CD1c-positive myeloid dendritic cell (primary cell): ENCODE measurements around the gene ADH1C.
"Not testable (repeated sequence)": the region's sequence is repeated elsewhere in the genome, so short reads cannot be mapped to it uniquely, and the experiment has no call there.

ENCODE experiments used
- DNase-seq: peaks from one replicate; pipeline ENCODE4 v3.0.0-alpha.2; 2016; ENCODE audit errors: extremely low spot score

ADH1C gene

GRCh38 chr4:99352602-99353537 is at the start of gene ADH1C:
TSS of gene ADH1C (minus strand) at chr4:99352746. CDS start at chr4:99352675, 71 bp downstream.
- no peak for DNase-seq

DNA sequence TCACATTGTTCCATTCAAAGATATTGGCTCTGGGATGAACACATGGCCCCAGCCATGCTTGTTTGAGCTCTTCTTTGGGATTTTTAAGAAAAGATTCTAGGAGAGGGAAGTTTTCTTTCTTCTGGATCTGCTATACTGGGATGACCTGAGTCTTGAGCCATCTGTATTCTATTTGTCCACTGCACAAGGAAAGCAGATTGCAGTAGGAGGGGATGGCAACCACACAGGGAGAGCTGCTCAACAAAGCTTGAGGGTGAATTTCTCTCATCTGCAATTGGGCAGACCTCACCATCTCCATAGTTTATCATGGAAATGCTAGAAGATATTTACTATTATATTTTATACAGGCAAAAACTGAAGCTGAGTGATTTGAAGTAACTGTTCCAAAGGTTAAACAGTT is 48.3 kb upstream of the ADH1C start:
- no peak for DNase-seq

GRCh38 chr4:99399017-99399416 is 46.5 kb upstream of the ADH1C start:
- no peak for DNase-seq

- DNase-seq: no peak
These were observed 43.2 kb upstream of the ADH1C start for GRCh38 chr4:99395595-99396364.

GRCh38 chr4:99394896-99395295 is 42.4 kb upstream of the ADH1C start:
- no peak for DNase-seq

GRCh38 chr4:99390055-99390454 is 37.5 kb upstream of the ADH1C start:
- DNase-seq: no peak

- DNase-seq: no peak
These were observed 37.1 kb upstream of the ADH1C start for GRCh38 chr4:99389606-99390005.

DNA sequence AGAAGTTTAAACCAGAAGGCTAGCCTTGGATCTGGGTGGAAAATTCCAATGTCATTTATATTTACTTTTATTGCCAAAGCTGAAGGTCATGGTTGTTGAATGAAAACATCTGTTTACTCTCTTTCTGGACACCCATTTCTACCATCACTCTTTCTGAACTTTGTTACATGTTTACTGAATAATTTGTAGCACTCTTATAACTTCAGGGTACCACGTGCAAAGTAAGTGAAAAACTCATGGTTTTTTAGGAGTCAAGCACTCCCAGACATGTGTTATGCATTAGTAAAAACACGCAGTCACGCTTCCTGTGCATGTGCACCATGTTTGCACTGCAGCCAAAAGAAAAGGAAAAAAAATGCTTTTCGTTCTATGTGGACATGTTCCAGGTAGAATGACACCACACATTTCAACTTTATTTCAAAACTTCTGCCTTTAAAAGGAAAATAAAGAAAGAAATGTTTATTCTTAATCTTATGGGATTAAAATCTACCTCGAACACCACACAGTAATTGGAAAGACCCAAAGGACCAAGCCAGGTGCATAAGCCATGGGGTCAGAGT is 31.4 kb upstream of the ADH1C start:
- DNase-seq: no peak

DNA sequence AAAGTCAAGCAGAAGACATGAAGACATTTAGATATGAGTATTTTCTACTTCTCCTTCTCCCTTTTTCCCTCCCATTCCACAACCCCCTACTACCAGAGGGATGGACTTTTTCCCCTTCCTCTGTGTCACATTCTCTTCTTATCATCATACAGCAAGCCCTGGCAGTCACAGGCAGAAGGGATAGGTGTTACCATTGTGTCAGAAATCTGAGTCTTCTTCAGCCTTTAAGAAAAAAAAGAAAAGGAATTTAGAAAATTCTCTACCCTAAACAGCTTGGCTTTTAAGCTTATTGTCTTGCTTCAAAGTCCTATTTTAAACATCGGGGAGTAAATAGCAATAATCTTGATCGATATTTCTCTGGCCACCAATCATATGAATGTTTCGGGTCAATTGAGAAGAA is 30.9 kb upstream of the ADH1C start:
- DNase-seq: no peak

- DNase-seq: no peak
These were observed 30.3 kb upstream of the ADH1C start for GRCh38 chr4:99382745-99383360.

- no peak for DNase-seq
These were observed 29.1 kb upstream of the ADH1C start for GRCh38 chr4:99381588-99382175.

DNA sequence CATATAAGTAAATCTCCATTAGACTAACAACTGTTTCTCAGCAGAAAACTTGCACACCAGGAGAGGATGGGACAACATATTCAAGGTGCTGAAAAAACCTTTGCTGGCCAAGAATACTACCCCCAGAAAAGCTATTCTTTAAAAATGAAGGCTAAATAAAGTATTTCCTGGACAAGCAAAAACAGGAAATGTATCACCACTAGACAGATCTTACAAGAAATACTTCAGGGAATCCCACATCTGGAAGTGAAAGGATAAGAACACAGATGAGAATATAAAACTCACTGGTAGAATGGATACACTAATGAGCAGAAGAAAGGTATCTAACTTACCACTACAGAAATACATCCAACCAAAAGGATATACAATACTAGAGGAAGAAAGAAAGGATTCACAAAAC is 27.0 kb upstream of the ADH1C start:
- DNase-seq: no peak

DNA sequence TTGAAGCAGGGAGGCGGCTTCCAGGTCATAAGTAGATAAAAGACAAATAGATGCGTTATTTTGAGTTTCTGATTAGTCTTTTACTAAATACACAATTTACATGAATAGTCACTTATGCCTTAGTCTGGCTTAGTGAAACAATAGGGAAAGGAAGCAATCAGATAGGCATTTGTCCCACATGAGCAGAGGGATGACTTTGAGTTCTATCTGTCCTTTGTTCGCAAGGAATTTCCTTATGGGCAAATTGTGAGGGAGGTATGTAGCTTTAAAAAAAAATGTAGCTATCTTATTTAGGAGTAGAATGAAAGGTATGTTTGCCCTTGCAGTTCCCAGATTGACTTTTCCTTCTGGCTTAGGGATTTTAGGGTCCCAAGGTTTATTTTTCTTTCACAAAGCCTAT is 26.3 kb upstream of the ADH1C start:
- DNase-seq: no peak

- not testable (repeated sequence) for DNase-seq
These were observed 24.8 kb upstream of the ADH1C start for GRCh38 chr4:99377341-99377740.

DNA sequence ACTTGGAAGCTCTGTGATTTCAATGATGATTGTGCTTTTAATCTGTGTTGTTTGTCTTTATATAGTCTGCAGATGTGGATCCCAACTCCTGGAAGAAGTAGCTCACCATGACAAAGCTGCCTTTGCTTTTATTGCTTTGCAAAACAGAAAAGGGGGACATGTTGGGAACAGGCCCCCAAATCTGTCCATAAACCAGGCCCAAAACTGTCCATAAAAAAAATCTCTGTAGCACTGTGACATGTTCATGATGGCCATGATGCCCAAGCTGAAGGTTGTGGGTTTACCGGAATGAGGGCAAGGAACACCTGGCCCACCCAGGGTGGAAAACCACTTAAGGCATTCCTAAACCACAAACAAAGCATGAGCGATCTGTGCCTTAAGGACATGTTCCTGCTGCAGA is 19.9 kb upstream of the ADH1C start:
- not testable (repeated sequence) for DNase-seq

DNA sequence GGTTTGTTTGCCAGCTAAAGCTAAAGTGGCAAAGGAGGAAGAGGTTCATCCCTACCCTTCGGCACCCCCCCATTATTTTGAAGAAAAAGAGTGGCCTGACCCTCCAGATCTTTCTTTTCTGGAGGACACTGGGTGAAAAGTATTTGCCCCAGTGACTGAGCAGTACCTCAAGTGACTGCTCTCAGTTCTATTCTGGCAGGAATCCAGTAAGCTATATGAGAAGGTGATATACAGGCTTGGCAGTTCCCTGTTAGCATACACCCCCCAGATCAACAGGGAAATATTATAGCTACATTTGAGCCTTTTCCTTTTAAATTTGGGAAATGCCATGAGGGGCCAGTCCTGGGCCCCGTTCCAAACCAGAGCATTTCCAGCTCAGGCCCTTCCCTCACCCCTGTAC is 15.3 kb upstream of the ADH1C start:
- DNase-seq: not testable (repeated sequence)

- DNase-seq: no peak
These were observed 13.9 kb upstream of the ADH1C start for GRCh38 chr4:99366491-99366890.

DNA sequence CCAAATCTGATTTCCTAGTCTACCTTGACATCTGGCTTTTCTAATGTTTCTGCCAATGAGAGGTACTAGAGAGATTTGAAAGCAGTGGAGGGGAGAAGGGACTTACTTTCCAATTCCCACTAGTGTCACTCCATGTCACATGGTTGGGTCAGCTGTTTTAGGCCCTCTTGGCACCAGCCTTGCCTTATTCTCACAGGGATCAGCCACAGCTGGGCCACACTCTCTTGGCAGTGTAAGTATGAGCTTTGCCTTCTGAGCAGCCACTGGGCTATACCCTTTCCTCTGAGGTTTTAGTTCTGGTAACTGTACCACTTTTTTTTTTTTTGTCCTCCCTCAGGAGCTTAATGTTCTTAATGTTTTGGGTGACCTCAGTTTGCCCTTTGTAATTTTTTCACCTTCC is 10.2 kb upstream of the ADH1C start:
- no peak for DNase-seq

- DNase-seq: no peak
These were observed 9.3 kb upstream of the ADH1C start for GRCh38 chr4:99361899-99362275.

- no peak for DNase-seq
These were observed 8.8 kb upstream of the ADH1C start for GRCh38 chr4:99361268-99361898.

DNA sequence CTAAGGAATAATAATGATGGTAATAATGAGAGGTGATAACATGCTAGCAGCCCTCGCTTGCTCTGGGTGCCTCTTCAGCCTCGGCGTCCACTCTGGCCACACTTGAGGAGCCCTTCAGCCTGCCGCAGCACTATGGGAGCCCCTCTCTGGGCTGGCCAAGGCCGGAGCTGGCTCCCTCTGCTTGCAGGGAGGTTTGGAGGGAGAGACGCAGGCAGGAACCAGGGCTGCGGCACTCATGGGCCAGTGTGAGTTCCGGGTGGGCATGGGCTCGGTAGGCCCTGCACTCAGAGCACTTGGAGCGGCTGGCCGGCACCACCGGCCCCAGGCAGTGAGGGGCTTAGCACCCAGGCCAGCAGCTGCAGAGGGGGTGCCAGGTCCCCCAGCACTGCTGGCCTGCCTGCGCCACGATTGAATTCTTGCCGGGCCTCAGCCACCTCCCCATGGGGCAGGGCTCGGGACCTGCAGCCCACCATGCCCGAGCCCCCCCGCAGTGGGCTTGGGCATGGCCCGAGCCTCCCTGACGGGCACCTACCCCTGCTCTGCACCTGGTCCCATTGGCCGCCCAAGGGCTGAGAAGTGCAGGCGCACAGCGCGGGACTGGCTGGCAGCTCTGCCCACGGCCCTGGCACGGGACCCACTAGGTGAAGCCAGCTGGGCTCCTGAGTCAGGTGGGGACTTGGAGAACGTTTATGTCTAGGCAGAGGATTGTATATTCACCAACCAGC is 7.1 kb upstream of the ADH1C start:
- no peak for DNase-seq
